ENCODE measurements around the gene SNRNP40.
"Not testable (repeated sequence)": the region's sequence is repeated elsewhere in the genome, so short reads cannot be mapped to it uniquely, and the experiment has no call there.

Gene SNRNP40

GRCh38 chr1:31310198-31310597 lies 13.6 kb upstream of the SNRNP40 start:
- Histone ChIP-seq H3K4me1 (ENCODE audit: control insufficient read depth, low read depth, low read length) (no peaks in the 10 kb centered on the region), H3K9ac (ENCODE audit: low read length) (no peak overlapping the region), H3K4me3 (ENCODE audit: low read length) (no peak overlapping the region), H3K36me3 (ENCODE audit: control insufficient read depth, low read depth, low read length) (peaks cover 43% of the 10 kb centered on the region), H3K27ac (ENCODE audit: low read length) (no peak overlapping the region), H3K27me3 (ENCODE audit: control insufficient read depth, insufficient read depth, low read length) (no peaks in the 10 kb centered on the region), H3K9me3 (ENCODE audit: control insufficient read depth, low read depth, low read length) (no peaks in the 10 kb centered on the region)

DNA sequence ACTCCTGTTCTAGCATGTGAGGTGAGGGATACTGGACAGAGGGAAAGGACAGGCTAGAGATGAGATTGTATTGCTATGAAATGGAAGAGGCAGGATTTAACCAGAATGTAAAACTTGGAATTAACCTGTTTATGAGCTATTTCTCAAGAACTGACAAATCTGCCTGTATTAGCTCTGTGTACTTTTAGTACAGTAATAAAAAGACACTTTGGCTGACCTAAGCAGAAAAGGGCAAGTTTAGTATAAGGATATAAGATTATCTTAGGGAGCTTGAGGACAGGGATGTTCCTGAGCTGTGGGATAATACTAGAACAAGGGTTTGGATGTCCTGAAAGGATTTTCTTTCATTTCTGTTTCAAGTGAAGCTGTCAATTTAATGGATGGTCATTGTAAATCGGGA lies 11.4 kb upstream of the SNRNP40 start:
- H3K27ac ChIP-seq (ENCODE audit: low read length): no peak overlapping the region
- peaks cover 28% of the 10 kb centered on the region for H3K36me3 ChIP-seq (ENCODE audit: control insufficient read depth, low read depth, low read length)
- H3K4me1 ChIP-seq (ENCODE audit: control insufficient read depth, low read depth, low read length): no peaks in the 10 kb centered on the region
- H3K9ac ChIP-seq (ENCODE audit: low read length): no peak overlapping the region
- no peak overlapping the region for H3K4me3 ChIP-seq (ENCODE audit: low read length)
- H3K27me3 ChIP-seq (ENCODE audit: control insufficient read depth, insufficient read depth, low read length): no peaks in the 10 kb centered on the region
- no peaks in the 10 kb centered on the region for H3K9me3 ChIP-seq (ENCODE audit: control insufficient read depth, low read depth, low read length)

GRCh38 chr1:31306278-31306677 lies 9.7 kb upstream of the SNRNP40 start:
- H3K4me3 ChIP-seq (ENCODE audit: low read length): no peak overlapping the region
- no peaks in the 10 kb centered on the region for H3K4me1 ChIP-seq (ENCODE audit: control insufficient read depth, low read depth, low read length)
- H3K36me3 ChIP-seq (ENCODE audit: control insufficient read depth, low read depth, low read length): peaks cover 17% of the 10 kb centered on the region
- no peak overlapping the region for H3K9ac ChIP-seq (ENCODE audit: low read length)
- H3K9me3 ChIP-seq (ENCODE audit: control insufficient read depth, low read depth, low read length): no peaks in the 10 kb centered on the region
- no peak overlapping the region for H3K27ac ChIP-seq (ENCODE audit: low read length)
- H3K27me3 ChIP-seq (ENCODE audit: control insufficient read depth, insufficient read depth, low read length): no peaks in the 10 kb centered on the region

DNA sequence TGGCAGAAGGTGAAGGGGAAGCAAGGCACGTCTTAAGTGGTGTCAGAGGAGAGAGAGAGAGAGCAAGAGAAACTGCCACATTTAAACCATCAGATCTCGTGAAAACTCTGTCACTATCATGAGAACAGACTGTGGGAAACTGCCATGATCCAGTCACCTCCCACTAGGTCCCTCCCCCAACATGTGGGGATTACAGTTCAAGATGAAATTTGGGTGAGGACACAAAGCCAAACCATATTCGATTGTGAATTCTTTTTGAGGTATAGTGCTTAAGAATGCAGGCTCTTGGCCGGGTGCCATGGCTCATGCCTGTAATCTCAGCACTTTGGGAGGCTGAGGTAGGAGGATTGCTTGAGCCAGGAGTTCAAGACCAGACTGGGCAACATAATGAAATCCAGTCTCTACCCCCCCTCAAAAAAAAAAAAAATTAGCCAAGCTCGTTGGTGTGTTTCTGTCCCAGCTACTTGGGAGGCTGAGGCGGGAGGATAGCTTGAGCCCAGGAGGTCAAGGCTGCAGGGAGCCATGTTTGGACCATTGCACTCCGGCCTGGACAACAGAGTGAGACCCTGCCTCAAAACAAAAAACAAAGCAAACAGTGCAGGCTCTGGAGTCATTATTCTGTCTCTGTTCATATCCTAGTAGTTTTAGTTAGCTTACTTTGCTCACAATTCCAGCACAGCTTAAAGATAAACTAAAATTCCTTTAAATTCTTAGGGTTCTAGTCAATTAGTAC lies 6.3 kb upstream of the SNRNP40 start:
- no peak overlapping the region for H3K27ac ChIP-seq (ENCODE audit: low read length)
- H3K4me1 ChIP-seq (ENCODE audit: control insufficient read depth, low read depth, low read length): peaks cover 4% of the 10 kb centered on the region
- H3K4me3 ChIP-seq (ENCODE audit: low read length): no peak overlapping the region
- no peaks in the 10 kb centered on the region for H3K9me3 ChIP-seq (ENCODE audit: control insufficient read depth, low read depth, low read length)
- no peaks in the 10 kb centered on the region for H3K36me3 ChIP-seq (ENCODE audit: control insufficient read depth, low read depth, low read length)
- no peak overlapping the region for H3K9ac ChIP-seq (ENCODE audit: low read length)
- no peaks in the 10 kb centered on the region for H3K27me3 ChIP-seq (ENCODE audit: control insufficient read depth, insufficient read depth, low read length)

- H3K27ac ChIP-seq (ENCODE audit: low read length): no peak overlapping the region
- no peaks in the 10 kb centered on the region for H3K36me3 ChIP-seq (ENCODE audit: control insufficient read depth, low read depth, low read length)
- H3K4me1 ChIP-seq (ENCODE audit: control insufficient read depth, low read depth, low read length): peaks cover 6% of the 10 kb centered on the region
- H3K9ac ChIP-seq (ENCODE audit: low read length): no peak overlapping the region
- H3K27me3 ChIP-seq (ENCODE audit: control insufficient read depth, insufficient read depth, low read length): no peaks in the 10 kb centered on the region
- no peak overlapping the region for H3K4me3 ChIP-seq (ENCODE audit: low read length)
- no peaks in the 10 kb centered on the region for H3K9me3 ChIP-seq (ENCODE audit: control insufficient read depth, low read depth, low read length)
Measured at GRCh38 chr1:31300193-31300592, 3.6 kb upstream of the SNRNP40 start.

DNA sequence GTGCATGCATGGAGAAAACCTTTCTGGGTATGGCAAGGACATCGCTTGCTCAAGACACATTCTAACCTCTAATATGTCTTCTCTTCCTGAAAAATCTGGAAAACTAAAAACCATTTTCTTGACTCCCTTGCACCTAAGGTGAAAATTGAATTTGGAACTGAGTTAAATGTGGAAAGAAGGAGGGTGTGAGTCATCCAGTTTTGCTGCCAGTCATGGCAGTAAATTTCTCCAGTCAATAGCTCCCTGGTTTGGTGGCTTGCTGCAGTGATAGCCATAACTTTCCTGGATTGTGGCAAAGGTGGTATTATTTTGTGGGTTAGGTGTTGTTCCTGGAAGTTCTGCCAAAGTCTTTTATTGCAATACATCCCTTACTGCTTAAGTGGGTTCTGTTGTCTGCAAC lies 2.8 kb upstream of the SNRNP40 start:
- H3K9me3 ChIP-seq (ENCODE audit: control insufficient read depth, low read depth, low read length): no peaks in the 10 kb centered on the region
- H3K4me3 ChIP-seq (ENCODE audit: low read length): no peak overlapping the region
- H3K4me1 ChIP-seq (ENCODE audit: control insufficient read depth, low read depth, low read length): peaks cover 6% of the 10 kb centered on the region
- no peaks in the 10 kb centered on the region for H3K27me3 ChIP-seq (ENCODE audit: control insufficient read depth, insufficient read depth, low read length)
- no peak overlapping the region for H3K27ac ChIP-seq (ENCODE audit: low read length)
- H3K9ac ChIP-seq (ENCODE audit: low read length): no peak overlapping the region
- no peaks in the 10 kb centered on the region for H3K36me3 ChIP-seq (ENCODE audit: control insufficient read depth, low read depth, low read length)

DNA sequence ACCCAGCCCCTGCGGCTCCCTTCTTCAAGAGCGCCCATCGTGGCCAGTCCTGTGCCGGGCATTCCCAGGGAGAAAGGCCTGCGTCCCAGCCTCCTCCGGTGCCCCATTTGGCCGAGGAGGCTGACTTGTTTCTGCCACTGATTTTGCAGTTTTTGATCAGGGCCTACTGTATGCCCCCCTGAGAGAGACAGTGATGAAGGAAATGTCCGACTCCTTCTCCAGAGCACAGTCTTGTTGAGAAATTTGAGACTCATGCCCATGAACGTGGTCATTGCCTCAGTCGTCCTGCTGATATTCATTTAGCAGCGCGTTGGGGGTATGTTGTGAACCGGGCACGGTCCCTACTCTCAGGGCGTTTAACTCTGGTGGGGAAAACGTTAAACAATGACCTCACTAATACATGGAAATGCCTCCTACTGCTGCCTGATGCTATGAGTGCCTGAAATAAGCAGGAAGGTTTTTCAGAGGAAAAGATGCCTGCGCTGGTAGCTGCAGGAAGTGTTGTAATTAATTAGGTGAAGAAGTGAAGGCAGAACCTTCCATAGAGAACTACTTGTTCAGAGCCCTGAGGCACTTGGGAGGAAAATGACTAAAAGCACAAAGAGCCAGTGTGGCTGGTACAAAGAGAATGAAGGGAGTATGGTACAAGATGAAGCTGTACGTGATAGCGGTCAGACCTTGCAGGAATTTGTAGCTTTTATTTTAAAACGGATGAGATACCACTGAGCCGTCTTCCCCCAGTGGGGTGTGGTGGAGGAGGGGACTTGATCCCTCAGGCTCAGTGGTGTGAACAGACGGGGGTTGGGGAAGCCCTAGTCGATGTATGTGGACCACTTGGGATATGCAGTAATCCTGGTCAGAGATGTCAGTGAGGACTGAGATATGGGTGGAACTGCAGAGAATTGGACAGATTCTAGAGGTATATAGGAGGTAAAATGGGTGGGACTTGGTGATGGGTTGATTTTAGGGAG lies 974 bp upstream of the SNRNP40 start:
- Histone ChIP-seq H3K27ac (ENCODE audit: low read length) (peak overlapping the region; percentile 25), H3K4me1 (ENCODE audit: control insufficient read depth, low read depth, low read length) (peaks cover 6% of the 10 kb centered on the region), H3K4me3 (ENCODE audit: low read length) (peak overlapping the region; percentile 91), H3K9ac (ENCODE audit: low read length) (peak overlapping the region; percentile 74), H3K27me3 (ENCODE audit: control insufficient read depth, insufficient read depth, low read length) (no peaks in the 10 kb centered on the region), H3K36me3 (ENCODE audit: control insufficient read depth, low read depth, low read length) (peaks cover 12% of the 10 kb centered on the region), H3K9me3 (ENCODE audit: control insufficient read depth, low read depth, low read length) (no peaks in the 10 kb centered on the region)

- Histone ChIP-seq H3K4me1 (ENCODE audit: control insufficient read depth, low read depth, low read length) (peaks cover 6% of the 10 kb centered on the region), H3K36me3 (ENCODE audit: control insufficient read depth, low read depth, low read length) (peaks cover 27% of the 10 kb centered on the region), H3K4me3 (ENCODE audit: low read length) (peak overlapping the region; percentile 91), H3K9ac (ENCODE audit: low read length) (peak overlapping the region; percentile 98), H3K9me3 (ENCODE audit: control insufficient read depth, low read depth, low read length) (no peaks in the 10 kb centered on the region), H3K27me3 (ENCODE audit: control insufficient read depth, insufficient read depth, low read length) (no peaks in the 10 kb centered on the region), H3K27ac (ENCODE audit: low read length) (peak overlapping the region; percentile 91)
Measured at GRCh38 chr1:31295874-31296485, 608 bp downstream of the SNRNP40 start.

DNA sequence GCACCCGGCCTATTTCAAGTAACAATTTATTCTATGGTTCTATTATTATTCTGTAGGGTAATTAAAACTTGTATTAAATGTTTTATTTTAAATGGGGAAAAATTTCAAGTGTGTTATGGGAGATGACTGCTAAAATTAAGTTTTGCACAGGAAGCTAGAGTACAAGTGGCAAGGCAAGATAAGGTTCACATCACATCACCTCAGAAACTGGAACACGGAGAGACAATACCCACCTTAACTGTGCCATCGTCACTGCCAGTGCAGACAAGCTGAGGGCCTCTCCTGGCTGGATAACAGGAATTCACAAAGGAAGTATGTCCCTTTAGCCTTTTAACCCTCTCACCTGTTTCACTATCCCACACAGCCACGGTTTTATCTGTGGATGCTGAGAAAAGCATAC lies 7.6 kb downstream of the SNRNP40 start:
- no peak overlapping the region for H3K27ac ChIP-seq (ENCODE audit: low read length)
- H3K36me3 ChIP-seq (ENCODE audit: control insufficient read depth, low read depth, low read length): peaks cover 85% of the 10 kb centered on the region
- H3K9me3 ChIP-seq (ENCODE audit: control insufficient read depth, low read depth, low read length): no peaks in the 10 kb centered on the region
- H3K9ac ChIP-seq (ENCODE audit: low read length): no peak overlapping the region
- H3K4me3 ChIP-seq (ENCODE audit: low read length): no peak overlapping the region
- no peaks in the 10 kb centered on the region for H3K4me1 ChIP-seq (ENCODE audit: control insufficient read depth, low read depth, low read length)
- no peaks in the 10 kb centered on the region for H3K27me3 ChIP-seq (ENCODE audit: control insufficient read depth, insufficient read depth, low read length)

DNA sequence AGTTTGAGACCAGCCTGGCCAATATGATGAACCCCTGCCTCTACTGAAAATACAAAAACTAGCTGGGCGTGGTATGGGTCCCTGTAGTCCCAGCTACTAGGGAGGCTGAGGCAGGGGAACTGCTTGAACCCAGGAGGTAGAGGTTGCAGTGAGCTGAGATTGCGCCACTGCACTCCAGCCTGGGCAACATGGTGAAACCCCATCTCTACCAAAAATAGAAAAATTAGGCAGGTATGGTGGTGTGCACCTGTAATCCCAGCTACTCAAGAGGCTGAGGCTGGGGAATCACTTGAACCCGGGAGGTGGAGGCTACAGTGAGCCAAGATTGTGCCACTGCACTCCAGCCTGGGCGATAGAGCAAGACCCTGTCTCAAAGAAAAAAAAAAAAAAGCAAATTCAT lies 8.8 kb downstream of the SNRNP40 start:
- peaks cover 85% of the 10 kb centered on the region for H3K36me3 ChIP-seq (ENCODE audit: control insufficient read depth, low read depth, low read length)
- H3K4me1 ChIP-seq (ENCODE audit: control insufficient read depth, low read depth, low read length); H3K27me3 ChIP-seq (ENCODE audit: control insufficient read depth, insufficient read depth, low read length); H3K27ac ChIP-seq (ENCODE audit: low read length); H3K4me3 ChIP-seq (ENCODE audit: low read length); H3K9ac ChIP-seq (ENCODE audit: low read length); H3K9me3 ChIP-seq (ENCODE audit: control insufficient read depth, low read depth, low read length): not testable (repeated sequence)

- peaks cover 87% of the 10 kb centered on the region for H3K36me3 ChIP-seq (ENCODE audit: control insufficient read depth, low read depth, low read length)
- H3K9ac ChIP-seq (ENCODE audit: low read length); H3K4me1 ChIP-seq (ENCODE audit: control insufficient read depth, low read depth, low read length); H3K4me3 ChIP-seq (ENCODE audit: low read length); H3K27me3 ChIP-seq (ENCODE audit: control insufficient read depth, insufficient read depth, low read length); H3K27ac ChIP-seq (ENCODE audit: low read length); H3K9me3 ChIP-seq (ENCODE audit: control insufficient read depth, low read depth, low read length): not testable (repeated sequence)
Measured at GRCh38 chr1:31282426-31282825, 14.2 kb downstream of the SNRNP40 start.

Data from iPS-18a (cell line).